ENCODE results near the gene CLPTM1L.

DNA sequence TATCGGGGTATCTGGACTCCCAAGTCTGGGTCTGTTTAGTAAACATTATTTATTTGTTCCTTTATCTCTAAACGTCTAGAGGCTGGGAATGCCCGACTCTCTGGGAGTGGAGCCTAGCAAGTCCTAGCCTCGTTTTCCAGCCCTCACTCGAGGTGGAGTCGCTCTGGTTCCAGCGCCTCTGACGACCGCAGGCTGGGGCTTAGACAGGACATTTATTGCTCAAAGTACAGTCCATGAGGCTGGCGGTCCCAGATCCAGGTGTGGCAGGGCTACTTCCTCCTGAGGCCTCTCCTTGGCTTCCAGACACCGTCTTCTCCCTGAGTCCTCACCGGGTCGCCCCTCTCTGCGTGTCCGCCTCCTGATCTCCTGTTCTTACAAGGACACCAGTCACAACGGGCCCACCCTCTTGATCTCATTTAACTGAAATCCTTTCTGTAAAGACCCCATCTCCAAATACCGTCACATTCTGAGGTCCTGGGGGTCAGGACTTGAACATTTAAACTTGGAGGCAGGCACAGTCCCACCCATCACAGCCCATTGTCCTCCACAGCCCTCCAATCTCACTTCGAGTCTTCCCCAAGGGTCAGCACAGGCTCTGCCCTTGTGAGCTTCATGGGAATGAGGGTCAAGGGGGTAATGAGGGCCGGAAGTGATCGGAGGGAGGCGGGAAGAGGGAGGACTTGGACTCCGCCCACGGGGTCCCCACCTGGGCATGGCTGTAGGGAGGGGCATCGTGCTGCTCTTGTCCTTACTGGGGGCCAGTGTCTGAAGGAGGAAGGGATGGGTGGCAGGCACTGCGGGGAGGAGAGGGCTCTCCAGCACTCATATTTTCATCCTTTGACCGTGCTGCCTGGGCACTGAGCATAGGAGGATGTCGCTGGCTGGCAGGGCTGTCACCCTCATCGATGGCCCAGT, 12.2 kb upstream of the CLPTM1L start:
- TF ChIP-seq GATA3 (IDR thresholded peaks at IDR 0.05; ENCODE audit: low read depth, low read length) = no peak
- no peak for TF ChIP-seq GATA2 (IDR thresholded peaks at IDR 0.05; ENCODE audit: low read depth, low read length)

Data from SH-SY5Y (cell line).